Posterior cingulate gyrus (tissue), 11 donors: Measurements from ENCODE around the gene RASA3.
A peak's percentile ranks its signal among the peaks of the same experiment; 100 is the strongest.
"Not testable (repeated sequence)": the region's sequence is repeated elsewhere in the genome, so short reads cannot be mapped to it uniquely, and the experiment has no call there.

Source experiments
- DNase-seq, 10 donors: peaks; one replicate each; pipeline versions ENCODE4 v3.0.0 to v3.0.0-alpha.2; 2020 to 2021; ENCODE audit warnings: mixed read lengths in 3 of 10
- intact Hi-C: fragments of 100-400 bp; cut with DNase I; formaldehyde crosslinking; loops from one replicate; pipeline ENCODE4 v1.15.1; 2023

The RASA3 gene

GRCh38 chr13:114118511-114119123, 13.8 kb downstream of the RASA3 start:
- peak in 5 of 10 donors; percentile 2 to 32 (median 25) for DNase-seq
- intact Hi-C loops: no loop called here

GRCh38 chr13:114118086-114118485, 14.3 kb downstream of the RASA3 start:
- intact Hi-C loops: no loop called here
- DNase-seq: peak in 3 of 10 donors; percentile 0 to 39 (median 9)

- peak in 2 of 10 donors; percentile 37 to 65 for DNase-seq
- intact Hi-C loops: not testable (repeated sequence)
Measured at GRCh38 chr13:114117341-114117874, 15.0 kb downstream of the RASA3 start.

- DNase-seq: peak in 2 of 10 donors; percentile 7
- intact Hi-C loops: no loop called here
Measured at GRCh38 chr13:114116734-114117133, 15.7 kb downstream of the RASA3 start.

GRCh38 chr13:114115796-114116195, 16.6 kb downstream of the RASA3 start:
- intact Hi-C loops: no loop called here
- DNase-seq: peak in 2 of 10 donors; percentile 1 to 57

GRCh38 chr13:114115191-114115671, 17.2 kb downstream of the RASA3 start:
- intact Hi-C loops: no loop called here
- peak in 4 of 10 donors; percentile 0 to 84 (median 70) for DNase-seq

- intact Hi-C loops: not testable (repeated sequence)
- DNase-seq: peak in 2 of 10 donors; percentile 1 to 37
Measured at GRCh38 chr13:114114666-114115065, 17.8 kb downstream of the RASA3 start.

GRCh38 chr13:114114006-114114640, 18.3 kb downstream of the RASA3 start:
- peak in 1 of 10 donors; percentile 31 for DNase-seq
- intact Hi-C loops: no loop called here

- peak in 2 of 10 donors; percentile 22 to 44 for DNase-seq
- intact Hi-C loops: not testable (repeated sequence)
Measured at GRCh38 chr13:114113395-114113794, 19.0 kb downstream of the RASA3 start.

GRCh38 chr13:114112826-114113322, 19.5 kb downstream of the RASA3 start:
- DNase-seq: peak in 3 of 10 donors; percentile 0 to 49 (median 37)
- intact Hi-C loops: no loop called here

GRCh38 chr13:114112231-114112825, 20.1 kb downstream of the RASA3 start:
- DNase-seq: peak in 3 of 10 donors; percentile 66 to 78 (median 67)
- intact Hi-C loops: no loop called here

GRCh38 chr13:114111577-114111976, 20.8 kb downstream of the RASA3 start:
- DNase-seq: peak in 3 of 10 donors; percentile 0 to 33 (median 19)
- intact Hi-C loops: no loop called here

GRCh38 chr13:114110830-114111189, 21.6 kb downstream of the RASA3 start:
- intact Hi-C loops: not testable (repeated sequence)

GRCh38 chr13:114110091-114110829, 22.2 kb downstream of the RASA3 start:
- intact Hi-C loops: no loop called here
- DNase-seq: peak in 5 of 10 donors; percentile 3 to 88 (median 72)

More at GRCh38 chr13:114110830-114111189, 21.6 kb downstream of the RASA3 start:
- not testable (repeated sequence) for DNase-seq

GRCh38 chr13:114109641-114110041, 22.8 kb downstream of the RASA3 start:
- peak in 7 of 10 donors; percentile 44 to 93 (median 69) for DNase-seq
- intact Hi-C loops: no loop called here

- intact Hi-C loops: no loop called here
- DNase-seq: peak in 5 of 10 donors; percentile 2 to 77 (median 47)
Measured at GRCh38 chr13:114108894-114109293, 23.5 kb downstream of the RASA3 start.

- peak in 3 of 10 donors; percentile 1 to 65 (median 57) for DNase-seq
- intact Hi-C loops: no loop called here
Measured at GRCh38 chr13:114108141-114108761, 24.2 kb downstream of the RASA3 start.

GRCh38 chr13:114107686-114108081, 24.7 kb downstream of the RASA3 start:
- peak in 6 of 10 donors; percentile 36 to 91 (median 74) for DNase-seq

GRCh38 chr13:114106991-114107685, 25.3 kb downstream of the RASA3 start:
- peak in 4 of 10 donors; percentile 1 to 65 (median 28) for DNase-seq
- intact Hi-C loops: no loop called here

More at GRCh38 chr13:114107686-114108081, 24.7 kb downstream of the RASA3 start:
- intact Hi-C loops: no loop called here
